T-helper 17 cell (primary cell): Measurements from ENCODE around the gene FRZB. TPM values are rescaled to one million over a fixed set of nuclear protein-coding genes. Genes with fewer than 3 reads are reported as not detected.

ENCODE experiments used
- ATAC-seq: fragments of 150-1000 bp; cut with Tn5 transposase; 2 replicates; pipeline ENCODE4 v1.10.0; 2021; ENCODE audit warnings: mild to moderate bottlenecking, moderate library complexity
- DNase-seq, 3 donors: peaks; one replicate each; pipeline versions ENCODE4 v3.0.0 to v3.0.0-alpha.2; 2020 to 2021
- H3K9me3 ChIP-seq: one replicate; pipeline ENCODE4 v1.7.0; 2013; ENCODE audit warnings: low read length, mild to moderate bottlenecking; ENCODE audit not compliant: control insufficient read depth, poor library complexity, severe bottlenecking
- H3K27ac Mint-ChIP-seq: one replicate; pipeline ENCODE4 v1.8.0; 2022; ENCODE audit warnings: mild to moderate bottlenecking, moderate library complexity, mixed read lengths
- H3K27me3 Mint-ChIP-seq: one replicate; pipeline ENCODE4 v1.8.0; 2022; ENCODE audit warnings: mixed read lengths
- H3K36me3 Mint-ChIP-seq: one replicate; pipeline ENCODE4 v1.8.0; 2022; ENCODE audit warnings: low read depth, mixed read lengths
- H3K4me1 Mint-ChIP-seq: one replicate; pipeline ENCODE4 v1.8.0; 2022; ENCODE audit warnings: mild to moderate bottlenecking, mixed read lengths
- H3K4me3 Mint-ChIP-seq: one replicate; pipeline ENCODE4 v1.8.0; 2022; ENCODE audit warnings: mild to moderate bottlenecking, moderate library complexity, mixed read lengths
- total RNA-seq, 4 donors: library from RNA in 2 of 4; stranded (reverse) in 2 of 4; gene quantifications; one replicate each; pipeline ENCODE4 v1.2.3 and lab custom pipeline; 2022 to 2026

Gene FRZB
- total RNA-seq, 2 donors from 2014 or later: not detected

GRCh38 chr2:182822733-182823132 lies 43.7 kb downstream of the FRZB start:
- H3K27ac Mint-ChIP-seq: no peak overlapping the region
- no peaks in the 10 kb centered on the region for H3K9me3 ChIP-seq
- DNase-seq (no peak), ATAC-seq (no peak)
- no peak overlapping the region for H3K4me3 Mint-ChIP-seq
- H3K4me1 Mint-ChIP-seq: no peaks in the 10 kb centered on the region
- peaks cover 7% of the 10 kb centered on the region for H3K36me3 Mint-ChIP-seq
- H3K27me3 Mint-ChIP-seq: peaks cover 35% of the 10 kb centered on the region

GRCh38 chr2:182821182-182821581 lies 45.3 kb downstream of the FRZB start:
- no peaks in the 10 kb centered on the region for H3K4me1 Mint-ChIP-seq
- H3K36me3 Mint-ChIP-seq: peaks cover 7% of the 10 kb centered on the region
- H3K27me3 Mint-ChIP-seq: peaks cover 36% of the 10 kb centered on the region
- DNase-seq: no peak
- H3K4me3 Mint-ChIP-seq: no peak overlapping the region
- no peaks in the 10 kb centered on the region for H3K9me3 ChIP-seq
- no peak for ATAC-seq
- no peak overlapping the region for H3K27ac Mint-ChIP-seq

GRCh38 chr2:182819412-182819811 lies 47.0 kb downstream of the FRZB start:
- Mint-ChIP-seq H3K36me3 (peaks cover 7% of the 10 kb centered on the region), H3K4me3 (no peak overlapping the region), H3K4me1 (no peaks in the 10 kb centered on the region), H3K27me3 (peaks cover 42% of the 10 kb centered on the region), H3K27ac (no peak overlapping the region)
- DNase-seq (no peak), ATAC-seq (no peak)
- no peaks in the 10 kb centered on the region for H3K9me3 ChIP-seq

- H3K27me3 Mint-ChIP-seq: peaks cover 42% of the 10 kb centered on the region
- no peak overlapping the region for H3K27ac Mint-ChIP-seq
- H3K36me3 Mint-ChIP-seq: peaks cover 7% of the 10 kb centered on the region
- ATAC-seq: no peak
- no peaks in the 10 kb centered on the region for H3K4me1 Mint-ChIP-seq
- DNase-seq: no peak
- H3K9me3 ChIP-seq: no peaks in the 10 kb centered on the region
- H3K4me3 Mint-ChIP-seq: no peak overlapping the region
Measured at GRCh38 chr2:182818925-182819324, 47.5 kb downstream of the FRZB start.

GRCh38 chr2:182818501-182818900 lies 47.9 kb downstream of the FRZB start:
- Mint-ChIP-seq H3K27ac (no peak overlapping the region), H3K27me3 (peaks cover 43% of the 10 kb centered on the region), H3K4me3 (no peak overlapping the region), H3K36me3 (peaks cover 3% of the 10 kb centered on the region), H3K4me1 (no peaks in the 10 kb centered on the region)
- no peak for DNase-seq
- H3K9me3 ChIP-seq: no peaks in the 10 kb centered on the region
- no peak for ATAC-seq

GRCh38 chr2:182817558-182817957 lies 48.9 kb downstream of the FRZB start:
- H3K4me3 Mint-ChIP-seq: no peak overlapping the region
- no peak overlapping the region for H3K27ac Mint-ChIP-seq
- no peaks in the 10 kb centered on the region for H3K9me3 ChIP-seq
- peaks cover 38% of the 10 kb centered on the region for H3K27me3 Mint-ChIP-seq
- DNase-seq (no peak), ATAC-seq (no peak)
- H3K36me3 Mint-ChIP-seq: no peaks in the 10 kb centered on the region
- no peaks in the 10 kb centered on the region for H3K4me1 Mint-ChIP-seq

- H3K27ac Mint-ChIP-seq: no peak overlapping the region
- peaks cover 42% of the 10 kb centered on the region for H3K27me3 Mint-ChIP-seq
- no peaks in the 10 kb centered on the region for H3K4me1 Mint-ChIP-seq
- H3K9me3 ChIP-seq: no peaks in the 10 kb centered on the region
- no peaks in the 10 kb centered on the region for H3K36me3 Mint-ChIP-seq
- H3K4me3 Mint-ChIP-seq: no peak overlapping the region
- ATAC-seq: no peak
- no peak for DNase-seq
Measured at GRCh38 chr2:182816866-182817265, 49.6 kb downstream of the FRZB start.

- no peaks in the 10 kb centered on the region for H3K9me3 ChIP-seq
- H3K27me3 Mint-ChIP-seq: peaks cover 50% of the 10 kb centered on the region
- ATAC-seq (no peak), DNase-seq (no peak)
- no peak overlapping the region for H3K27ac Mint-ChIP-seq
- H3K4me1 Mint-ChIP-seq: no peaks in the 10 kb centered on the region
- H3K36me3 Mint-ChIP-seq: no peaks in the 10 kb centered on the region
- no peak overlapping the region for H3K4me3 Mint-ChIP-seq
Measured at GRCh38 chr2:182814804-182815203, 51.6 kb downstream of the FRZB start.

- no peaks in the 10 kb centered on the region for H3K9me3 ChIP-seq
- peaks cover 50% of the 10 kb centered on the region for H3K27me3 Mint-ChIP-seq
- no peak for DNase-seq
- no peak for ATAC-seq
- no peak overlapping the region for H3K4me3 Mint-ChIP-seq
- no peak overlapping the region for H3K27ac Mint-ChIP-seq
- H3K4me1 Mint-ChIP-seq: no peaks in the 10 kb centered on the region
- H3K36me3 Mint-ChIP-seq: no peaks in the 10 kb centered on the region
Measured at GRCh38 chr2:182814380-182814779, 52.1 kb downstream of the FRZB start.

- no peaks in the 10 kb centered on the region for H3K36me3 Mint-ChIP-seq
- H3K27ac Mint-ChIP-seq: no peak overlapping the region
- no peaks in the 10 kb centered on the region for H3K9me3 ChIP-seq
- peaks cover 34% of the 10 kb centered on the region for H3K27me3 Mint-ChIP-seq
- ATAC-seq (no peak), DNase-seq (no peak)
- H3K4me1 Mint-ChIP-seq: no peaks in the 10 kb centered on the region
- no peak overlapping the region for H3K4me3 Mint-ChIP-seq
Measured at GRCh38 chr2:182810087-182810486, 56.4 kb downstream of the FRZB start.

- no peak overlapping the region for H3K4me3 Mint-ChIP-seq
- ATAC-seq: no peak
- H3K27ac Mint-ChIP-seq: no peak overlapping the region
Measured at GRCh38 chr2:182807319-182807718, 59.1 kb downstream of the FRZB start.

GRCh38 chr2:182804128-182804527 lies 62.3 kb downstream of the FRZB start:
- no peak overlapping the region for H3K27ac Mint-ChIP-seq

More at GRCh38 chr2:182807319-182807718, 59.1 kb downstream of the FRZB start:
- no peaks in the 10 kb centered on the region for H3K9me3 ChIP-seq
- no peaks in the 10 kb centered on the region for H3K36me3 Mint-ChIP-seq
- no peaks in the 10 kb centered on the region for H3K4me1 Mint-ChIP-seq
- DNase-seq: no peak
- H3K27me3 Mint-ChIP-seq: peaks cover 19% of the 10 kb centered on the region

GRCh38 chr2:182798736-182799135 lies 67.7 kb downstream of the FRZB start:
- DNase-seq: no peak
- Mint-ChIP-seq H3K27ac (no peak overlapping the region), H3K4me3 (no peak overlapping the region), H3K27me3 (peaks cover 35% of the 10 kb centered on the region), H3K4me1 (no peaks in the 10 kb centered on the region), H3K36me3 (no peaks in the 10 kb centered on the region)
- ATAC-seq: no peak
- no peaks in the 10 kb centered on the region for H3K9me3 ChIP-seq

More at GRCh38 chr2:182804128-182804527, 62.3 kb downstream of the FRZB start:
- DNase-seq (no peak), ATAC-seq (no peak)
- H3K4me3 Mint-ChIP-seq: no peak overlapping the region
- H3K9me3 ChIP-seq: no peaks in the 10 kb centered on the region
- no peaks in the 10 kb centered on the region for H3K36me3 Mint-ChIP-seq
- no peaks in the 10 kb centered on the region for H3K4me1 Mint-ChIP-seq
- H3K27me3 Mint-ChIP-seq: peaks cover 23% of the 10 kb centered on the region

- H3K27me3 Mint-ChIP-seq: peaks cover 12% of the 10 kb centered on the region
- H3K27ac Mint-ChIP-seq: no peak overlapping the region
- ATAC-seq (no peak), DNase-seq (no peak)
- no peaks in the 10 kb centered on the region for H3K36me3 Mint-ChIP-seq
- no peak overlapping the region for H3K4me3 Mint-ChIP-seq
- H3K4me1 Mint-ChIP-seq: no peaks in the 10 kb centered on the region
- H3K9me3 ChIP-seq: no peaks in the 10 kb centered on the region
Measured at GRCh38 chr2:182792441-182792840, 74.0 kb downstream of the FRZB start.
